ENCODE results near the gene DROSHA. TPM values are rescaled to one million over a fixed set of nuclear protein-coding genes. Genes with fewer than 3 reads are reported as not detected.
"Not testable (repeated sequence)": the region's sequence is repeated elsewhere in the genome, so short reads cannot be mapped to it uniquely, and the experiment has no call there.

Gene DROSHA
- total RNA-seq, 1 experiment from 2014 or later: 23.6 TPM

DNA sequence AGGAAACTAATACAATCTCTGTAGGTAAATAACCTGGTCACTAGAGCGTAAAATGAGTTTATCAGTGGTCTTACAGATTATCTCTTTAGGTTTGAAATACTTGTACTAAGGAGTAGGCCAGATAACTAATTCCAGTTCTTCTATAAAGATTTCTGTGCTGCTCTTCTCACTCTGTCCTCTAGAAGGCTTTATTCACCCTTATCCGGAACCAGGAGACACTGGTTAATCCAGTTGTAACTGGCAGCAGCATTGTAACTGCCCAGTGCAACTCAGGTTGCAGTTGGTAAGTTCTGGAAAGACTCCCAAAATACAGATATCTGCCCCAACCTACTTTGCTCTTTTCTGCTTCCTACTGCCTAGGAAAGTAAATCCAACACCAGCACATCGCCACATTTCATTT, 20.0 kb upstream of the DROSHA start:
- DNase-seq (ENCODE audit: low read depth in 1 of 2, low spot score in 2 of 2): no peak
- Histone ChIP-seq H3K9me3 (replicated peaks) (no peaks in the 10 kb centered on the region), H3K27me3 (replicated peaks) (no peaks in the 10 kb centered on the region), H3K36me3 (no peaks in the 10 kb centered on the region), H3K4me3 (no peak overlapping the region), H3K4me1 (replicated peaks) (no peaks in the 10 kb centered on the region), H3K27ac (no peak overlapping the region)

DNA sequence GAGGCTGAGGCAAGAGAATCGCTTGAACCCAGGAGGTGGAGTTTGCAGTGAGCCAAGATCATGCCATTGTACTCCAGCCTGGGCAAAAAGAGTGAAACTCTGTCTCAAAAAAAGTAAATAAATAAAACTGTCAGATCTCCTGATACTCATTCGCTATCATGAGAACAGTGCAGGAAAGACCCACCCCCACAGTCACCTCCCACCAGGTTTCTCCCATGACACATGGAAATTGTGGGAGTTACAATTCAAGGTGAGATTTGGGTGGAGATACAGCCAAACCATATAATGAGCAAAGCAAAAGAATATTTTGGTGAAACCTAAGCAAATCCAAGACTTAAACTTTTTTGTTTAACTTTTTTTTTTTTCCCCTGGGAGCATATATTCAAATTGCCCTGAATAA, 17.2 kb upstream of the DROSHA start:
- not testable (repeated sequence) for H3K9me3 ChIP-seq (replicated peaks); H3K36me3 ChIP-seq; H3K27ac ChIP-seq; H3K4me3 ChIP-seq; H3K27me3 ChIP-seq (replicated peaks); DNase-seq (ENCODE audit: low read depth in 1 of 2, low spot score in 2 of 2); H3K4me1 ChIP-seq (replicated peaks)

DNA sequence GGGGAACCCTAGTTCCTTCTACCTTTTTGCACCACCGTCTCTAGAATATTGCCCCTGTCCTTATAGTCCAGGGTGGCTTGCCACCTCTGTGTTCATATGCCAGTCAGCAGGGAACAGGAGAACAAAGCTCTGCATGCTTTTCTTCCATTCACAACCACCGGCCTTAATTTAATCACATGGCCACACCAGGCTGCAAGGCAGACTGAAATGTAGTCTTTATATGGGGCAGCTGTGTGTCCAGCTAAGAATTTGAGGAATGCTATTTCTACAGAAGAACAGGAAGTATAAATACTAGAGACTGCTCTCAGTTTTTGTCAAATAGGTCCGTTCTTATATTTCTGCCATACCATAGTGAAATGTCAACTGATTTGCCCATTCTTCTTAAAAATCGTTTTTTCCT, 6.0 kb upstream of the DROSHA start:
- no peaks in the 10 kb centered on the region for H3K9me3 ChIP-seq (replicated peaks)
- peak in 1 of 2 experiments; percentile 0 for DNase-seq (ENCODE audit: low read depth in 1 of 2, low spot score in 2 of 2)
- no peak overlapping the region for H3K4me3 ChIP-seq
- no peaks in the 10 kb centered on the region for H3K27me3 ChIP-seq (replicated peaks)
- no peak overlapping the region for H3K27ac ChIP-seq
- peaks cover 2% of the 10 kb centered on the region; the same call in 1 of the 2 replicates for H3K4me1 ChIP-seq (replicated peaks)
- H3K36me3 ChIP-seq: peaks cover 21% of the 10 kb centered on the region

DNA sequence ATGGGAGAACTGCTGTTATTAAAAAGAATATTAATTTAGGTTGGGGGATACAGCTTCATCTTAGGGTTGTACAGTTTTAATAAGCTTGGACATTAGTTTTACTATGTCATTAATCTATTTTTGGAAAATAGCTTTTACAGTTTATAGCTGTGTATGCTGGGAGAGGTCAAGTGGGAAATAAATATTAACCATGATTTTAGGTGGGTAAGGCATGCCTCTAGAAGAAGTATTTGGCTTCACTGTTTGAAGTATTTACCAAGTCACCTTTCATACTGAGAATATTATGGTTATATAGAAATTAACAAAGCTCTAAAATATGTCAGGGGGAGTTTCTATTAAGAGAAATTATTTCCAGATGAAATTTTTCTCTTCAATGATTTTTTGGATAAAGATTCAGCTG, 5.5 kb upstream of the DROSHA start:
- no peak for DNase-seq (ENCODE audit: low read depth in 1 of 2, low spot score in 2 of 2)
- Histone ChIP-seq H3K9me3 (replicated peaks) (no peaks in the 10 kb centered on the region), H3K4me3 (no peak overlapping the region), H3K27me3 (replicated peaks) (no peaks in the 10 kb centered on the region), H3K4me1 (replicated peaks) (peaks cover 2% of the 10 kb centered on the region; the same call in 1 of the 2 replicates), H3K36me3 (peaks cover 21% of the 10 kb centered on the region), H3K27ac (no peak overlapping the region)

DNA sequence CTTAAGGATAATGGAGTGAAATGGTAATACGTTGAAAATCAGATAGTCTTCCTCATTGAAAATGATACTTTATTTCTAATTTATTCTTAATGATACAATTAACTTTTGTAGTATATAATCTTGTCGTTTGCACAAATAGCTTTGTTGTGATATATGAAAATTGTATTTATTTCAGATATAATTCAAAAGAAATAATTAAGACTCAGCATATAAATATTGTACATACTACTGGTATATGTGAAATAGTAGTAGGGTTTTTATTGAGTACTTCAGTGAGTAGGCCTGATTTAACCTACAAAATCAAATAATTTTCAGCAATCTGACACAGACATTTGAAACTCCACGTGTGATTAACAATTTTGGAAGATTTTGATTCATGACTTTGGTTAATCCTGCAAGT, 5.0 kb upstream of the DROSHA start:
- no peak overlapping the region for H3K27ac ChIP-seq
- H3K4me3 ChIP-seq: no peak overlapping the region
- H3K4me1 ChIP-seq (replicated peaks): peaks cover 2% of the 10 kb centered on the region; the same call in 1 of the 2 replicates
- peaks cover 21% of the 10 kb centered on the region for H3K36me3 ChIP-seq
- H3K9me3 ChIP-seq (replicated peaks): no peaks in the 10 kb centered on the region
- no peak for DNase-seq (ENCODE audit: low read depth in 1 of 2, low spot score in 2 of 2)
- no peaks in the 10 kb centered on the region for H3K27me3 ChIP-seq (replicated peaks)

DNA sequence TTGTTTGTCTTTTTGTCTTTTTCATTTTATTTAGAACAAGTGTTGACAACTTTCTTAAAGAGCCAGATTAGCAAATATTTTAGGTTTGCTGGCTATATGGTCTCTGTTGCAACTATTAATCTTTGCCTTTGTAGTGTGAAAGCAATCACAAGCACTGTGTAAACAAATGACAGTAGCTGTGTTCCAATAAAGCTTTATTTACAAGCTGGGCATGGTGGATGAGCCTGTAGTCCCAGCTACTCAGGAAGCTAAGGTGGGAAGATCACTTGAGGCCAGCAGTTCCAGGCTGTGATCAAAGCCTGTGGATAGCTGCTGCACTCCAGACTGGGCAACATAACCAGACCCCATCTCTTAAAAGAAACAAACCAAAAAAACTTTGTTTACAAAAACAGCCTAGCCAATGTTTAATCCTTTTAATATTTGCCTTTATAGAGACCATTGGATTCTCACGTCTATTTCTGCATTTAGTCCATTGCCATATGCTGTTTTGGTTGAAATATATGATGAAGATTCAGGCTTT, 2.7 kb upstream of the DROSHA start:
- no peak for DNase-seq (ENCODE audit: low read depth in 1 of 2, low spot score in 2 of 2)
- Histone ChIP-seq H3K4me1 (replicated peaks) (peaks cover 2% of the 10 kb centered on the region; the same call in 1 of the 2 replicates), H3K36me3 (peaks cover 17% of the 10 kb centered on the region), H3K9me3 (replicated peaks) (no peaks in the 10 kb centered on the region), H3K27ac (no peak overlapping the region), H3K27me3 (replicated peaks) (no peaks in the 10 kb centered on the region), H3K4me3 (no peak overlapping the region)

DNA sequence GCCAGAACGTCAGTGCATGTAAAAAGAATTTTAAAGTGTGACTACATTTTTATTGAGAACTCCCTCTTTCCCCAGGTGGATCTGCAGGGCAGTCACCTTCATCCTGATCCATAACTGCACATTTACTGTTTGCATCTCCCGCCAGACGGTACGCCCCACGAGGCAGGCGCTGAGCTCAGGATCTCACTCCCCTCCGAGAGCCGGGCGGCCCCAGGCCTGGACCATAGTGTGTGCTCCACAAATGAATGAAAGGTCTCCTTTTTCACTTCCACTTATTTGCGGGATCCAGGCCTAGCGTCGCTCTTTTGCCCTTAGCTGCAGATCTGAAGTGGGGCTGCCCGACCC, 378 bp downstream of the DROSHA start:
- no peak for DNase-seq (ENCODE audit: low read depth in 1 of 2, low spot score in 2 of 2)
- Histone ChIP-seq H3K4me3 (peak overlapping the region; percentile 56), H3K36me3 (peaks cover 12% of the 10 kb centered on the region), H3K27ac (no peak overlapping the region), H3K9me3 (replicated peaks) (no peaks in the 10 kb centered on the region), H3K4me1 (replicated peaks) (peaks cover 2% of the 10 kb centered on the region; the same call in 1 of the 2 replicates), H3K27me3 (replicated peaks) (no peaks in the 10 kb centered on the region)

DNA sequence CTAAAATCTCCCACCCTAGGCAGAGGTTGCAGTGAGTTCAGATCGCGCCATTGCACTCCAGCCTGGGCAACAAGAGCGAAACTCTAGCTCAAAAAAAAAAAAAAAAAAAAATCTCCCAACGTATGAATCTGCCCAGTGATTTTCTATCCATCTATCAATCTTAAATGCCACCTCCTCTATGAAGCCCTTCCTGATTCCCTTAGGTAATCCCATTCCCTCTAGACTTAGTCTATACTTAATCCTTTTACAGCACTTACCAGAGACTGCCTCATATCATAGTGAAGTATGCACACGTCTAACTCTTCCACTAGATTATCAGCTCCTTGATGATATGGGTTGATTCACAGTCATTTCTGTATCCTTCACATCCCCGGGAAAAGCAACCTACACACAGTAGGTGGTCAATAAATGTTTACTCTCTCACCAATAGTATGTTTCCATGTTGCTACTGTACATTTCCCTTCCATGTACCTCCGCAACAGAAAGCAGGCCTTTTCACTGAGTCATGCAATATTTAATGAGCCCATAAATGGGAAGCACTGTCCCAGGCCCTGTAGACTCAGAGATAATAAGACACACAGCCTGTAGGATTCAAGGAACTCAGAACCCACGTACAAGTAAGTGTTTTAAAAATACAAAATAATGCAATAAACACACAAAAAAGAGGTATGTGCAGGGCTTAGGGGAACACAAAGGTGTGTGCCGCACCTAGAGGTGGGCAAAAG, 1.2 kb downstream of the DROSHA start:
- Histone ChIP-seq H3K9me3 (replicated peaks) (no peaks in the 10 kb centered on the region), H3K4me3 (peak overlapping the region; percentile 56), H3K36me3 (peaks cover 11% of the 10 kb centered on the region), H3K27me3 (replicated peaks) (no peaks in the 10 kb centered on the region), H3K4me1 (replicated peaks) (peaks cover 2% of the 10 kb centered on the region; the same call in 1 of the 2 replicates), H3K27ac (no peak overlapping the region)
- DNase-seq (ENCODE audit: low read depth in 1 of 2, low spot score in 2 of 2): peak in 1 of 2 experiments; percentile 1

DNA sequence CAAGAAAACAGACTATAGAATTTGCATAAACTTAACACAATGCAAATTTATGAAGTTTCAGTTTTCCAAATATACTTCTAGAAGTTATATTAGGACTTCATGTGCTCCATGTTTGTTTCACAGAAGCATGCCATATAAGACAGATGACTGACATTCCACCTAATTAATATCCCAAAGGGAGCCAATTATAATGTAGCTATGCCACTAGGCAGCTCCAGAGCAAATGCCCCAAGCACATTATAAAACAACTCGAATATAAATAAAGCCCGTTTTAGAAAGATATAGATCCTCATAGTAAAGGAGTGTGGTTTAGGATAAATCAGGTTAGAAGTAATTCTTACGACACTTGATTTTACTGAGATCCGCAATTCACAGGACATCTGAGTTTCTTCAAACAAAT, 8.9 kb downstream of the DROSHA start:
- H3K36me3 ChIP-seq: peaks cover 13% of the 10 kb centered on the region
- H3K27ac ChIP-seq: no peak overlapping the region
- H3K27me3 ChIP-seq (replicated peaks): no peaks in the 10 kb centered on the region
- H3K4me1 ChIP-seq (replicated peaks): no peaks in the 10 kb centered on the region
- H3K4me3 ChIP-seq: no peak overlapping the region
- DNase-seq (ENCODE audit: low read depth in 1 of 2, low spot score in 2 of 2): no peak
- H3K9me3 ChIP-seq (replicated peaks): no peaks in the 10 kb centered on the region

DNA sequence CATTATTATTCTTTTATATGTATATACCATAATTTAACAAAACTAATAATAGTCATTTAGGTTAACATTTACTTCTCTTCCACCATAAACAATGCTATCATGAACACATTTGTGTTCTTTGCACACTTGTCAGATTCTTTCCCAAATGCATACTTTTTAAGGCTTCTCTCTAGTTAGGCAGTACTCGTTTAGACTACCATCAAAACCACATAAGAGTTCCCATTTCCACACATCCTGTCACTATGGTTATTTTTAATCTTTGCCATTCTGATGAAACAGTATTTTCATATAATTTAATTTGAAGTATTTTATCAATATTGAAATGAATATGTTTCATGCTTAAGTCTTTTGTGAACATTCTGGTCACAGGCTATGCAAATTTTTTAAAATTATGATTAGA, 15.1 kb downstream of the DROSHA start:
- peaks cover 2% of the 10 kb centered on the region for H3K36me3 ChIP-seq
- H3K27ac ChIP-seq: no peak overlapping the region
- H3K9me3 ChIP-seq (replicated peaks): no peaks in the 10 kb centered on the region
- DNase-seq (ENCODE audit: low read depth in 1 of 2, low spot score in 2 of 2): no peak
- no peaks in the 10 kb centered on the region for H3K4me1 ChIP-seq (replicated peaks)
- no peaks in the 10 kb centered on the region for H3K27me3 ChIP-seq (replicated peaks)
- no peak overlapping the region for H3K4me3 ChIP-seq

DNA sequence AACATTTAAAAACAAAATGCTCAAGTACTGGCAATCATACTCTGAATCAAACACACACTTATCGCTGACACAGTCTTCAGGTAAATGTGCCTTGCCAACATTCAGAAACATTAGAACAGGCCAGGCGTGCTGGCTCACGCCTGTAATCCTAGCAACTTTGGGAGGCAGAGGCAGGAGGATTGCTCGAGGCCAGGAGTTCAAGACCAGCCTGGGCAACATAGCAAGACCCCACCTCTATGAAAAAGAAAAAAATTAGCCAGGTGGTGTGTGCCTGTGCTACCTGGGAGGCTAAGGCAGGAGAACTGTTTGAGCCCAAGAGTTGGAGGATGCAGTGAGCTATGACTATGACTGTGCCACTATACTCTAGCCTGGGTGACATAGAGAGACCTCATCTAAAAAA, 20.6 kb downstream of the DROSHA start:
- peaks cover 2% of the 10 kb centered on the region; the same call in 1 of the 2 replicates for H3K36me3 ChIP-seq
- DNase-seq (ENCODE audit: low read depth in 1 of 2, low spot score in 2 of 2): no peak

DNA sequence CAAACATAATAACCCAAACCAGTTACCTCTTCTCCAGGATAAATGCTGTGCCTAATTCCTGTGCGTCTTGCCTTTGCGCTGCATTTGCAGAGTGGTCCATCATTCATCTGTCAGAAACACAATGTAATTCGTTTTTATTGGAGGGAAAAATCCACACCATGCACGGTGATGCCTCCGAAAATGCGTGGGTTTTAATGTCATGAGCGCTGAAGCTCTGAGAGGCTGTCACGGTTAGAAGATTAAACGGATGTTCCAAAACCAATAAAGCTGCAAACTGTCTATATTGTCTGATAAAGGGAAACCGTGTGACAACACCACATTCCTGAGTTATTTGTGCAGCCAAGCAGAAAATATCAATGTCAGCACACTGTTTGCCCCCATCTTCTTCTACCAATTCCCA, 27.4 kb downstream of the DROSHA start:
- DNase-seq (ENCODE audit: low read depth in 1 of 2, low spot score in 2 of 2): no peak
- Histone ChIP-seq H3K36me3 (0 out of 2 replicates have a peak, but pooled peaks cover 2% of the 10 kb centered on the region), H3K27me3 (replicated peaks) (no peaks in the 10 kb centered on the region), H3K4me1 (replicated peaks) (no peaks in the 10 kb centered on the region), H3K9me3 (replicated peaks) (no peaks in the 10 kb centered on the region), H3K27ac (no peak overlapping the region), H3K4me3 (no peak overlapping the region)

More for the DNA sequence above, 20.6 kb downstream of the DROSHA start:
- no peak overlapping the region for H3K27ac ChIP-seq
- no peaks in the 10 kb centered on the region for H3K9me3 ChIP-seq (replicated peaks)
- no peaks in the 10 kb centered on the region for H3K27me3 ChIP-seq (replicated peaks)
- H3K4me3 ChIP-seq: no peak overlapping the region
- H3K4me1 ChIP-seq (replicated peaks): no peaks in the 10 kb centered on the region

DNA sequence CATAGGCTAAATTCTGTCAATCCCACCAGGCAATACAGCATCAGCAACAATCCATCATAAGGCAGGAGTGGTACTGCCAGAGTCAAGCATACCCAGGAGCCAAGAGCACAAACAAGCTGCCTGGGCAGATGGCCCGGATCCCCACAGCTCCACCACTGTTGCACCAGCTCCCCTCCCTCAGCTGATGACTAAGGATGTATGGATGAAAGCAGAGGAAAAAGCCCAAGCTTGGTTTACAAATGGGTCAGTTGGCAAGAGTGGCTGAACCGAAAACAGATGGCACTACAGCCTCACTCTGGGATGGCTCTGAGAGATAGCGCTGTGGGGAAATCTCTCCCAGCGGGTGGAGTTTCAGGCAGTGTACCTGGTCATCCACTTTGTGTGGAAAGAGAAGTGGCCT, 29.4 kb downstream of the DROSHA start:
- Histone ChIP-seq H3K4me3 (no peak overlapping the region), H3K4me1 (replicated peaks) (no peaks in the 10 kb centered on the region), H3K27me3 (replicated peaks) (no peaks in the 10 kb centered on the region), H3K36me3 (0 out of 2 replicates have a peak, but pooled peaks cover 2% of the 10 kb centered on the region), H3K9me3 (replicated peaks) (no peaks in the 10 kb centered on the region), H3K27ac (no peak overlapping the region)
- DNase-seq (ENCODE audit: low read depth in 1 of 2, low spot score in 2 of 2): no peak

DNA sequence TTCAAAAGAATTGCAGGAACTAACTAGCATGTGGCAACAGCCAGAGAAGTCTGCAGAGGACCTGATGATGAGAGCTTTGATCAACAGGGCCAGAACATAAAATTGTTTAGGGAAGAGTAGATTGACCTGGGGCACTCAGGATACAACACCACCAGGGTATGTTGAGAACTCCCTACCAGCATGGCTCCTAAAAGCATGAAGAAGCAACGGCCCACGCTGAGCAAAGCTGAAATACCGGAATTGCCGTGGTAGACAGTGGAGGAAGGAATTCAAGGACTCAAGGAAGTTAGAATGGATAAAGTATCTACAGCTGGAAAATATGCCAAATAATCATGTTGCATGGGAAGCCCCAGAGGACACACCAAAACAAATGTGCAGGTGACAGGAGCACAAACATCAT, 31.6 kb downstream of the DROSHA start:
- 0 out of 2 replicates have a peak, but pooled peaks cover 2% of the 10 kb centered on the region for H3K36me3 ChIP-seq
- no peaks in the 10 kb centered on the region for H3K4me1 ChIP-seq (replicated peaks)
- H3K4me3 ChIP-seq: no peak overlapping the region
- no peak for DNase-seq (ENCODE audit: low read depth in 1 of 2, low spot score in 2 of 2)
- no peak overlapping the region for H3K27ac ChIP-seq
- no peaks in the 10 kb centered on the region for H3K9me3 ChIP-seq (replicated peaks)
- no peaks in the 10 kb centered on the region for H3K27me3 ChIP-seq (replicated peaks)

Measured in SJSA1 (cell line).